Measurements from ENCODE around the gene BCL2L12. TPM values are rescaled to one million over a fixed set of nuclear protein-coding genes. Genes with fewer than 3 reads are reported as not detected.
A peak's percentile ranks its signal among the peaks of the same experiment; 100 is the strongest.

The BCL2L12 gene
- total and polyA plus RNA-seq, 9 donors: 6.7 to 21.0 (median 15.6) TPM

DNA sequence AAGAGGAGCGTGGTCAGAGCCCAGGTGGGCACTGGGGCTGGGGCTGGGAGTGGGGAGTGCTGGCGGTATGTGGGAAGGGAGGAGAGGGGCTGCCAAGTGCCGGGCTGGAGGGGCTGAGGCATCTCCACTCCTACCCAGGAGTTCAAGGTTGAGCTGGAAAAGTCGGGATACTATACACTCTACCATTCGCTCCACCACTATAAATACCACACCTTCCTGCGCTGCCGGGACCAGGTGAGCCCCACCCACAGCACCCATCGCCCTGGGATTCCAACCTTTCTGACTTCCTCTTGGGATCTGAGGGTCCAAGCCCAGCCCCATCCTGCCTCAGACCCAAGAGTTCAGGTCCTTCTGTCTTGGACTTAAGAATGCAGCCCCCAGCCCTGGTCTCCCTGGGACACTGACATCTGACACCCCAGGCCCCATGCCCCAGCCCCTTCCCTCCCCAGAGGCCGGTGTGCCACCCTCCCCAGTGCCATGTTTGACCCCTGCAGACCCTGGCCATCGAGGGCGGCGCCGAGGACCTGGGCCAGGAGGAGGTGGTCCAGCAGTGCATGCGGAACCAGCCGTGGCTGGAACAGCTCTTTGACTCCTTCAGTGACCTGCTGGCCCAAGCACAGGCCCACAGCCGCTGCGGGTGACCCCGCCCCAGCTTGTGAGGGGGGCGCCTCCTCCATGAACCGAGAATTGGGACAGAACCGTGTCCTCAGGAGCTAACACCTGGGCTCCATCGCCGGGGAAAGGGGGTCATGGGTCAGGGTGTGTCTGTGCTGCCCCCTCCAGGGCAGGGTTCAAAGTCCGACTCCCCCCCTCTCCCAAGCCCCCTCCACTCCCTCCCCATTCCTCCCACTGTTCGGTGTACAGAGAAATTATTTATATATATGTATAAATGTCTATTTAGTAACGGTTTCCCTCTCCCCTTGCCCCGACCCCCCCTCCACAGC, 40.5 kb upstream of the BCL2L12 start:
- Histone ChIP-seq H3K27ac (no peak overlapping the region), H3K27me3 (no peaks in the 10 kb centered on the region), H3K4me3 (no peak overlapping the region), H3K4me1 (ENCODE audit: insufficient read depth) (no peaks in the 10 kb centered on the region), H3K9me3 (no peaks in the 10 kb centered on the region), H3K36me3 (no peaks in the 10 kb centered on the region)
- no peak for TF ChIP-seq EP300 (IDR thresholded peaks at IDR 0.05)
- no peak for DNase-seq
- WGBS, 3 donors: 52 to 64% (median 54%) methylated on average over 27 of the region's 27 CpGs
- intact Hi-C loops (cut with DNase I): no loop called here

DNA sequence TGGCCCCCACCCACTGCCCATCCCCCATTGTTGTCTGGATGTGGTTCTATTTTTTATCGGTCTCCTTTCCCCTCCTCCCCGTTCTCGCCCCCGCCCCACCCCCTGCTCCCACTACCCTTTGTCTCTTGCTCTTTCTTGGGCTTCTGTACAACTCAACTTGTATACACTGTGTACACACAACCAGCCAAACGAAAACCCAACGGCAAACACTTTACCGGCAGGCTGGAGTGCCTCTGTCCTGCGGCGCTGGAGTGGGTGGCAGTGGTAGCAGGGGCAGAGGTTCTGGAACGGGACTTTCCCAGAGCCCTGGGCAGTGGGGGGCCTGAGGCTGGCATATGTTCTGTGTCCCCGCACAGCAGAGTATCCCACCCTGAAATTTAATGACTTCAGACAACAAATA, 39.5 kb upstream of the BCL2L12 start:
- no peaks in the 10 kb centered on the region for H3K4me1 ChIP-seq (ENCODE audit: insufficient read depth)
- no peak for DNase-seq
- H3K27me3 ChIP-seq: no peaks in the 10 kb centered on the region
- no peak overlapping the region for H3K27ac ChIP-seq
- no peak overlapping the region for H3K4me3 ChIP-seq
- no peak for TF ChIP-seq POLR2A (IDR thresholded peaks at IDR 0.05)
- TF ChIP-seq EP300 (IDR thresholded peaks at IDR 0.05): no peak
- TF ChIP-seq, protein P1, sequence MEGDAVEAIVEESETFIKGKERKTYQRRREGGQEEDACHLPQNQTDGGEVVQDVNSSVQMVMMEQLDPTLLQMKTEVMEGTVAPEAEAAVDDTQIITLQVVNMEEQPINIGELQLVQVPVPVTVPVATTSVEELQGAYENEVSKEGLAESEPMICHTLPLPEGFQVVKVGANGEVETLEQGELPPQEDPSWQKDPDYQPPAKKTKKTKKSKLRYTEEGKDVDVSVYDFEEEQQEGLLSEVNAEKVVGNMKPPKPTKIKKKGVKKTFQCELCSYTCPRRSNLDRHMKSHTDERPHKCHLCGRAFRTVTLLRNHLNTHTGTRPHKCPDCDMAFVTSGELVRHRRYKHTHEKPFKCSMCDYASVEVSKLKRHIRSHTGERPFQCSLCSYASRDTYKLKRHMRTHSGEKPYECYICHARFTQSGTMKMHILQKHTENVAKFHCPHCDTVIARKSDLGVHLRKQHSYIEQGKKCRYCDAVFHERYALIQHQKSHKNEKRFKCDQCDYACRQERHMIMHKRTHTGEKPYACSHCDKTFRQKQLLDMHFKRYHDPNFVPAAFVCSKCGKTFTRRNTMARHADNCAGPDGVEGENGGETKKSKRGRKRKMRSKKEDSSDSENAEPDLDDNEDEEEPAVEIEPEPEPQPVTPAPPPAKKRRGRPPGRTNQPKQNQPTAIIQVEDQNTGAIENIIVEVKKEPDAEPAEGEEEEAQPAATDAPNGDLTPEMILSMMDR (IDR thresholded peaks at IDR 0.05): no peak
- no peaks in the 10 kb centered on the region for H3K36me3 ChIP-seq
- no peaks in the 10 kb centered on the region for H3K9me3 ChIP-seq
- intact Hi-C loops (cut with DNase I): no loop called here
- 65 to 72% (median 66%) methylated on average over 11 of the region's 11 CpGs for WGBS, 3 donors

DNA sequence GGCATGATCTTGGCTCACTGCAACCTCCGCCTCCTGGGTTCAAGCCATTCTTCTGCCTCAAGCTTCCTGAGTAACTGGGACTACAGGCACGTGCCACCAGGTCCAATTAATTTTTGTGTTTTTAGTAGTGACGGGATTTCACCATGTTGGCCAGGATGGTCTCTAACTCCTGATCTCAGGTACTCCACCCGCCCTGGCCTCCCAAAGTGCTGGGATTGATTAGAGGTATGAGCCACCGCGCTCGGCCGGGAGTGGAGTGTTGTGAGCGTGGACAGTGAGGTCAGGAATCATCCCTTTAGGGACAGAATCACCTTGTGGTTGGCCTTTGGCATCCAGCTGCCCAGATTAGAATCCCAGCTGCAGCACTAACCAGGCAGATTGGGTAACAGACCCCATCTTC, 36.1 kb upstream of the BCL2L12 start:
- TF ChIP-seq POLR2A (IDR thresholded peaks at IDR 0.05): no peak
- no peak for TF ChIP-seq EP300 (IDR thresholded peaks at IDR 0.05)
- TF ChIP-seq, protein P1 (IDR thresholded peaks at IDR 0.05): no peak
- no peaks in the 10 kb centered on the region for H3K4me1 ChIP-seq (ENCODE audit: insufficient read depth)
- no peak overlapping the region for H3K27ac ChIP-seq
- H3K9me3 ChIP-seq: no peaks in the 10 kb centered on the region
- H3K36me3 ChIP-seq: no peaks in the 10 kb centered on the region
- 83 to 93% (median 90%) methylated on average over 9 of the region's 9 CpGs for WGBS, 3 donors
- H3K27me3 ChIP-seq: no peaks in the 10 kb centered on the region
- no peak for DNase-seq
- no peak overlapping the region for H3K4me3 ChIP-seq
- intact Hi-C loops (cut with DNase I): no loop called here

DNA sequence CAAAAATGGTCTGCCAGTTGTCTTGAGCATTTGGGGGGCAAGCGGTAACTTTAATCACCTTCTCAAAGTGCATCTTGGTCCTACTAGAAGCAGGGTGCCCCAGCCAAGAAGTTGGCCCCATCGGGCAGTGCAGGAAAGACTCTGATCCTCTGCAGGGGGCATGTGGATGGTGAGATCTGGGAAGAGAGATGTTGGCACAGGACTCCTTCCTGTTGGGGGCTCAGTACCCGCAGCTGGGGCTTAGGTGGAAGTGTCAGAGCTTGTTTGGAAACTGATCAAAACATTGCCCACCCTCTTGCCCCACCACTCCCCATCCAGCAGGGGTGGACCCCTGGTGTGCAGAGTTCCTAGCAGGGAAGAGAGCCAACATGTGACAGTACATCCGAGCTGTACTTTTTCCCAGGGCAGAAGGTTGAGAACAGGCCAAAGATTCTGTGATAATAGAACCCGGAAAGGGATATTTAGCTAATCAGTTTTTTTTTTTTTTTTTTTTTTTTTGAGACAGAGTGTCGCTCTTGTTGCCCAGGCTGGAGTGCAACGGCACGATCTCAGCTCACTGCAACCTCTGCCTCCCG, 34.6 kb upstream of the BCL2L12 start:
- 25 to 40% (median 29%) methylated on average over 9 of the region's 9 CpGs for WGBS, 3 donors

More for the DNA sequence above, 34.6 kb upstream of the BCL2L12 start:
- no peak for TF ChIP-seq EP300 (IDR thresholded peaks at IDR 0.05)
- TF ChIP-seq POLR2A (IDR thresholded peaks at IDR 0.05): no peak
- TF ChIP-seq, protein P1 (IDR thresholded peaks at IDR 0.05): no peak
- no peaks in the 10 kb centered on the region for H3K36me3 ChIP-seq
- H3K27me3 ChIP-seq: no peaks in the 10 kb centered on the region
- H3K9me3 ChIP-seq: no peaks in the 10 kb centered on the region
- H3K4me1 ChIP-seq (ENCODE audit: insufficient read depth): no peaks in the 10 kb centered on the region
- no peak overlapping the region for H3K4me3 ChIP-seq
- peak overlapping the region in 1 of 2 donors; percentile 21 for H3K27ac ChIP-seq
- no peak for DNase-seq
- intact Hi-C loops (cut with DNase I): no loop called here

Measured in ovary (tissue), 9 donors.